ENCODE data around the gene SNAP29.
"Not testable (repeated sequence)": the region's sequence is repeated elsewhere in the genome, so short reads cannot be mapped to it uniquely, and the experiment has no call there.

Gene SNAP29

GRCh38 chr22:20903093-20903492 is 44.3 kb downstream of the SNAP29 start:
- no peak for DNase-seq

GRCh38 chr22:20904008-20904979 is 45.5 kb downstream of the SNAP29 start:
- no peak for DNase-seq

- no peak for DNase-seq
Measured at GRCh38 chr22:20904980-20905355, 46.2 kb downstream of the SNAP29 start.

- DNase-seq = no peak
Measured at GRCh38 chr22:20905415-20906386, 46.9 kb downstream of the SNAP29 start.

GRCh38 chr22:20906387-20906767 is 47.6 kb downstream of the SNAP29 start:
- no peak for DNase-seq

- not testable (repeated sequence) for DNase-seq
Measured at GRCh38 chr22:20908717-20909116, 49.9 kb downstream of the SNAP29 start.

GRCh38 chr22:20909543-20910303 is 50.9 kb downstream of the SNAP29 start:
- no peak for DNase-seq

- no peak for DNase-seq
Measured at GRCh38 chr22:20912494-20912893, 53.7 kb downstream of the SNAP29 start.

- peak; percentile 84 for DNase-seq
Measured at GRCh38 chr22:20916916-20917810, 58.4 kb downstream of the SNAP29 start, which contains the start of gene CRKL. Gene CRKL, plus strand, starts transcription at chr22:20917407. Its CDS starts 528 bp downstream, at chr22:20917935.

- no peak for DNase-seq
Measured at GRCh38 chr22:20918663-20919218, 59.9 kb downstream of the SNAP29 start.

- DNase-seq = no peak
Measured at GRCh38 chr22:20919718-20920117, 60.9 kb downstream of the SNAP29 start.

GRCh38 chr22:20920881-20921203 is 62.0 kb downstream of the SNAP29 start:
- no peak for DNase-seq

GRCh38 chr22:20922141-20922751 is 63.4 kb downstream of the SNAP29 start:
- DNase-seq = no peak

- no peak for DNase-seq
Measured at GRCh38 chr22:20926243-20926642, 67.4 kb downstream of the SNAP29 start.

- DNase-seq = no peak
Measured at GRCh38 chr22:20927940-20928572, 69.2 kb downstream of the SNAP29 start.

GRCh38 chr22:20928573-20928967 is 69.8 kb downstream of the SNAP29 start:
- no peak for DNase-seq

- DNase-seq = no peak
Measured at GRCh38 chr22:20930004-20930403, 71.2 kb downstream of the SNAP29 start.

GRCh38 chr22:20930435-20930834 is 71.6 kb downstream of the SNAP29 start:
- DNase-seq = not testable (repeated sequence)

- no peak for DNase-seq
Measured at GRCh38 chr22:20931126-20931654, 72.4 kb downstream of the SNAP29 start.

GRCh38 chr22:20933910-20934309 is 75.1 kb downstream of the SNAP29 start:
- DNase-seq = no peak
